Spleen (tissue), 7 donors: Measurements from ENCODE around the gene SPATA7.

ENCODE experiments used
- POLR2A ChIP-seq, 3 donors: fragments of 450-650 bp; IDR thresholded peaks; one replicate each; pipeline ENCODE4 v1.5.1; 2017; ENCODE audit warnings: antibody characterized with exemption in 3 of 3, mild to moderate bottlenecking in 1 of 3
- POLR2AphosphoS5 ChIP-seq, 3 donors: sonication (generic); formaldehyde crosslinking; IDR thresholded peaks; one replicate each; pipeline ENCODE4 v1.5.1; 2017; ENCODE audit warnings: antibody characterized with exemption in 3 of 3
- TF ChIP-seq, protein P1 (sequence below), 11 experiments: fragments of 200-600 bp in 7 of 11; fragments of 450-650 bp in 4 of 11; sonication (generic) in 4 of 11; IDR thresholded peaks in 8 of 11; conservative IDR thresholded peaks in 3 of 11; 1 replicate in 7 of 11; 2 replicates in 4 of 11; pipeline versions ENCODE4 v1.4.0 to v1.8.0; 2016 to 2021; ENCODE audit warnings: antibody characterized with exemption in 11 of 11, inconsistent platforms in 4 of 11, mild to moderate bottlenecking in 1 of 11
- donor health status: DM: no; HTN: no; CAD: no; lungs with moderate emphysema.
- donor health status: DM: no; HTN: no; CAD: no.
- donor health status: DM: no; HTN: no; CAD: no.

DNA sequence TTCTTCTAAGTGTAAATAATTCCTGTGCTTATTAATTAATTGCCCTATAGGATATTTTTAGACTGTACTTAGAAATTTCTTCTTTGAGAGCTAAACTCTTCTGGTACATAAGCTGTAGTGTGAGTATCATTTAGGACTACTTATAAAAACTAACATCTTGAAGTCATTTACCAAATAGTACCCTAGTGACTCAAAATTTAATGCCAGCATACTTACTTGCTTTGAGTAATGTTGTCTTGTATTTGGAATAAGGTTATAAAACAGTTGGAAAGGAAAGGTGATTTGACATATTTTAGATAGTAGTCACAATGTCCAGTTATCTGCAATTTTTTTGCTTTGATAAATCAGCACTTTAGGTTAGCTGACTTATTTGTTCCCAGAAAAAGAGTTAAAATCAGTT lies 39.1 kb downstream of the SPATA7 start:
- TF ChIP-seq POLR2A (IDR thresholded peaks at IDR 0.05), result no peak
- TF ChIP-seq, protein P1, sequence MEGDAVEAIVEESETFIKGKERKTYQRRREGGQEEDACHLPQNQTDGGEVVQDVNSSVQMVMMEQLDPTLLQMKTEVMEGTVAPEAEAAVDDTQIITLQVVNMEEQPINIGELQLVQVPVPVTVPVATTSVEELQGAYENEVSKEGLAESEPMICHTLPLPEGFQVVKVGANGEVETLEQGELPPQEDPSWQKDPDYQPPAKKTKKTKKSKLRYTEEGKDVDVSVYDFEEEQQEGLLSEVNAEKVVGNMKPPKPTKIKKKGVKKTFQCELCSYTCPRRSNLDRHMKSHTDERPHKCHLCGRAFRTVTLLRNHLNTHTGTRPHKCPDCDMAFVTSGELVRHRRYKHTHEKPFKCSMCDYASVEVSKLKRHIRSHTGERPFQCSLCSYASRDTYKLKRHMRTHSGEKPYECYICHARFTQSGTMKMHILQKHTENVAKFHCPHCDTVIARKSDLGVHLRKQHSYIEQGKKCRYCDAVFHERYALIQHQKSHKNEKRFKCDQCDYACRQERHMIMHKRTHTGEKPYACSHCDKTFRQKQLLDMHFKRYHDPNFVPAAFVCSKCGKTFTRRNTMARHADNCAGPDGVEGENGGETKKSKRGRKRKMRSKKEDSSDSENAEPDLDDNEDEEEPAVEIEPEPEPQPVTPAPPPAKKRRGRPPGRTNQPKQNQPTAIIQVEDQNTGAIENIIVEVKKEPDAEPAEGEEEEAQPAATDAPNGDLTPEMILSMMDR (IDR thresholded peaks at IDR 0.05 in 8 of 11, conservative IDR thresholded peaks at IDR 0.05 in 3 of 11), result no peak
- TF ChIP-seq POLR2AphosphoS5 (IDR thresholded peaks at IDR 0.05), result no peak
